ENCODE results near the gene INS.

INS gene

DNA sequence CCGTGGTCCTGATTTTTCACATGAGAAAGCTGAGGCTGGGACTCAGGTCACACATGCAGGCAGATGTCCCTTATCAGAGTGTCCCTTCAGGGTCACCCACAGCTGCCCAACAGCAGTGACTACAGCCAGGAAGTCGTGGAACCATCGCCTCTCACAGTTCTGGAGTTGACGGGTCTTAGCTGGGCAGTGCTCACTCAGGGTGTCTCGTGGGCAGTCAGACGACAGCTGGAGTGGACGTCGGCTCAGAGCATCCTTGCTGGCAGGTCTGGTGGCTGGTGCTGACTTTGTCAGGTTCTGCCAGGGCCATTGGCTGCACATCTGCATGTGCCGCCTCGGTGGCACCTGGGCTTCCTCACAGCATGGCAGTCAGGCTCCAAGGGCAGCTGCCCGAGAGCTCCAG lies 46.2 kb upstream of the INS start:
- TF ChIP-seq, protein P1, sequence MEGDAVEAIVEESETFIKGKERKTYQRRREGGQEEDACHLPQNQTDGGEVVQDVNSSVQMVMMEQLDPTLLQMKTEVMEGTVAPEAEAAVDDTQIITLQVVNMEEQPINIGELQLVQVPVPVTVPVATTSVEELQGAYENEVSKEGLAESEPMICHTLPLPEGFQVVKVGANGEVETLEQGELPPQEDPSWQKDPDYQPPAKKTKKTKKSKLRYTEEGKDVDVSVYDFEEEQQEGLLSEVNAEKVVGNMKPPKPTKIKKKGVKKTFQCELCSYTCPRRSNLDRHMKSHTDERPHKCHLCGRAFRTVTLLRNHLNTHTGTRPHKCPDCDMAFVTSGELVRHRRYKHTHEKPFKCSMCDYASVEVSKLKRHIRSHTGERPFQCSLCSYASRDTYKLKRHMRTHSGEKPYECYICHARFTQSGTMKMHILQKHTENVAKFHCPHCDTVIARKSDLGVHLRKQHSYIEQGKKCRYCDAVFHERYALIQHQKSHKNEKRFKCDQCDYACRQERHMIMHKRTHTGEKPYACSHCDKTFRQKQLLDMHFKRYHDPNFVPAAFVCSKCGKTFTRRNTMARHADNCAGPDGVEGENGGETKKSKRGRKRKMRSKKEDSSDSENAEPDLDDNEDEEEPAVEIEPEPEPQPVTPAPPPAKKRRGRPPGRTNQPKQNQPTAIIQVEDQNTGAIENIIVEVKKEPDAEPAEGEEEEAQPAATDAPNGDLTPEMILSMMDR (conservative IDR thresholded peaks at IDR 0.05; ENCODE audit: low read depth, low read length): no peak
- DNase-seq (ENCODE audit: low read depth): no peak
- H3K4me3 ChIP-seq (ENCODE audit: low read length): no peak overlapping the region

DNA sequence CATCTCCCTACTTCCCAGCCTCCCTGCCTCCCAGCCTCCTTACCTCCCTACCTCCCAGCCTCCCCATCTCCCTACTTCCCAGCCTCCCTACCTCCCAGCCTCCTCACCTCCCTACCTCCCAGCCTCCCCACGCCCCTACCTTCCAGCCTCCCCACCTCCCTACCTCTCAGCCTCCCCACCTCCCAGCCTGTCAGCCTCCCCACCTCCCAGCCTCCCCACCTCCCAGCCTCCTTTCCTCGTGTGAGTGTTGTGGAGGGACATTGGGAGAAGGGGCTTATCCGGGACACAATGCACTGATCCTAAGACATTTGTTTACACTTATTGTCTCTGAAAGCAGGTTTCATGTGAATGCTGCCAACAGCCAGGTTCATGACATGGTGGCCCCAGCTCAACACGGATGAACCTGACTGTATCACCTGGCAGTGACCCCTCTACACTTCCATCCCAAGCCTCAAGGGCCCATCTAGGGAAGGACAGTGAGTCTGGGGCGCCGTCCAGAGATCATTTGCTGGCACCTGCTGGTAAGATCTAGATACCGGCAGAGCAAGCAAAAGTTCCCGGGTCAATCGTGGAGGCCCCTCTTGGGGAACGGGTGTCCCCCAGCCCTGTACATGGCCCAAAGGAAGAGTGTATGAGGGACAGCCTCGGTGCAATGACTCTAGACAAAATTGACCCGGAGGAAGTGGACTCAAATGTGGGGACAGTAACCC lies 45.1 kb upstream of the INS start:
- DNase-seq (ENCODE audit: low read depth): no peak
- no peak overlapping the region for H3K4me3 ChIP-seq (ENCODE audit: low read length)
- TF ChIP-seq, protein P1 (conservative IDR thresholded peaks at IDR 0.05; ENCODE audit: low read depth, low read length): no peak

DNA sequence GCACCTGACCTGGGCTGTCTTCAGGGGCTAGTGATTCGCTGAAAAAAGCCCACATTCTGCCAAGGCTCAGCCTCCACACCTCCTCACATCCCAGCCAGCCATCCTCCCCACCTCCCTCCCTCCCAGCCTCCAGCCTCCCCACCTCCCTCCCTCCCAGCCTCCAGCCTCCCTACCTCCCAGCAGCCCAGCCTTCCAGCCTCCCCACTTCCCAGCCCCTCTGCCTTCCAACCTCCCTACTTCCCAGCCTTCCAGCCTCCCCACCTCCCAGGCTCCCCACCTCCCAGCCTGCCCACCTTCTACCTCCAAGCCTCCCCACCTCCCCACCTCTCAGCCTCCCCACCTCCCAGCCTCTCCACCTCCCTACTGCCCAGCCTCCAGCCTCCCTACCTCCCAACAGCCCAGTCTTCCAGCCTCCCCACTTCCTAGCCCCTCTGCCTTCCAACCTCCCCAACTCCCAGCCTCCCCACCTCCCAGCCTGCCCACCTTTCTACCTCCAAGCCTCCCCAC lies 44.3 kb upstream of the INS start:
- DNase-seq (ENCODE audit: low read depth): no peak
- no peak overlapping the region for H3K4me3 ChIP-seq (ENCODE audit: low read length)
- TF ChIP-seq, protein P1 (conservative IDR thresholded peaks at IDR 0.05; ENCODE audit: low read depth, low read length): no peak

DNA sequence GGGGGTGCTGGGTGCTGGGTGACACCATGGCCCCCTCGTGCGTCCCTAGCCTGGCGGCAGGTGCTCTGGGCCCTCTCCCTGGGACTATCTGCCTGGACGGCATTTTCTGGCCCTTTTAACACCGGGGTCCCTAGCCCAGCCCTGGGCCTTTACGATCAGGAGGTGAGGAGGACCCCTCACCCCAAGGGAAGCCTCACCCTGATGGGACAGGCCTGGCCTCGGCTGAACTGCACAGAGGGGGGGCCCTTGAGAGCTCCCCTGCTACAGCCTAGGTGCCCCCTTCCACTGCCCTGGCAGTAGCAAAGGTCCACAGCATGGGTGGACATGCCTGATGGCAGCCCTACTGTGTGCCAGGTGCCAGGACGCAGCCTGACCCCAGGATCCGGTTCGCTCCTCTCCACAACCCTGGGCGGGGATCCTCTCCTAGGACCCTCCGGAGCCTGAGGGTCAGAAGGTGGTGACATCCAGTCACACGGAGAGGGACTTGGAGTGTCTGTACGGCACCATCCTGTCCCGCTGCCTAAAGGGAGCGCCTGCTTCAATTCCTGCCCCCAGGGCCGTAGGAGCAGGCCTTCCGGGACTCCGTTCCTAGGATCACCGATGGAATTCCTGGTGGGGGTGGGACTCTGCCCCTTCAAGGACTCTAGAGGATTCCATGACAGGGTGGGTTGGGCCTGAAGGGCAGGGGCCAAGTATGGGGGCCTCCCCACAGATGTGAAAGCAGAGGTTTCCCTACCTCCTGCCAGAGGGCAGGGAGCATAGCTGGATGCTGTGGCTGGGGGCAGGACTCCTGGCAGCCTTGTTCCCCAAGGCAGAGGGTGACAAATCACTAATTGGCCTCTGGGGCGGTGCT lies 43.6 kb upstream of the INS start:
- no peak for DNase-seq (ENCODE audit: low read depth)
- TF ChIP-seq, protein P1 (conservative IDR thresholded peaks at IDR 0.05; ENCODE audit: low read depth, low read length): no peak

DNA sequence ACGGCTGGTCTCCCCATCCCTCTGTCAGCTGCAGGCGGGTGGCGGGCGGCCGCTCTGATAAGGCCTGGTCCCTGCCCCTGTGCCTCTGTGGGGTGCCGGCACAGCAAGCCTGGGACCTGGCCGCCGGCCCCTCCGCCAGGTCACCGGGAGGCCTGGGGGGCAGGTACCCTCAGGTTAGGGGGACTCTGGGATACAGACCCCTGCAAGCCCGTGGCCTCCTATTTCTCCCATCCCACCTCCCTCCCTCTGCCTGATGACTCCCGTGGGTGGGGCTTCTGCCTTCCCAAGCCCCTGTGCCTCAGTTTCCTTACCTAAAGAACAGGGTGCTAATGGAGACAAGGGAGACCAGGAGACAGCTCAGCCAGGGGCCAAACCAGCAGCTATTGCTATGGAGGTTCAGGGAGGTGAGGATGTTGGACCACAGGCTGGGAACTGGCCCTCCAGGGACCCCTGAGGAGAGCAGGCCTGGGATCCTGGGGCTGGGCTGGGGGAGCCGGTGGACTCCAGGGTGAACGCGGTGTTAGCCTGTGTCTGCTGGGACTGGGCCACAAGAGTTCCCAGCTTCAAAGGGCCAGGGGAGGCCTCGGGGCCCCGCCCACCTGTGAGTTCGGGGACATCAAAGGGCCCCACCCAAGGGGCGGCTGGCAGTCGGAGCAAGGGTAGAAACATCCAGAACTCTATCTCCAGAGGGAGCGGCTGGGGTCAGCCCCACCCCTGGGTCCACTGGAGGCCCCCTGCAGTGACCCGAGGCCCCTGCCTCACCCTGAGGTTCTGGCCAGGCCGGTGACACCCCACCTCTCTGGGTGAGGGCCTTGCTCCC lies 42.6 kb upstream of the INS start:
- TF ChIP-seq, protein P1 (conservative IDR thresholded peaks at IDR 0.05; ENCODE audit: low read depth, low read length): no peak
- no peak for DNase-seq (ENCODE audit: low read depth)
- H3K4me3 ChIP-seq (ENCODE audit: low read length): no peak overlapping the region

More for the DNA sequence above, 43.6 kb upstream of the INS start:
- H3K4me3 ChIP-seq (ENCODE audit: low read length): no peak overlapping the region

DNA sequence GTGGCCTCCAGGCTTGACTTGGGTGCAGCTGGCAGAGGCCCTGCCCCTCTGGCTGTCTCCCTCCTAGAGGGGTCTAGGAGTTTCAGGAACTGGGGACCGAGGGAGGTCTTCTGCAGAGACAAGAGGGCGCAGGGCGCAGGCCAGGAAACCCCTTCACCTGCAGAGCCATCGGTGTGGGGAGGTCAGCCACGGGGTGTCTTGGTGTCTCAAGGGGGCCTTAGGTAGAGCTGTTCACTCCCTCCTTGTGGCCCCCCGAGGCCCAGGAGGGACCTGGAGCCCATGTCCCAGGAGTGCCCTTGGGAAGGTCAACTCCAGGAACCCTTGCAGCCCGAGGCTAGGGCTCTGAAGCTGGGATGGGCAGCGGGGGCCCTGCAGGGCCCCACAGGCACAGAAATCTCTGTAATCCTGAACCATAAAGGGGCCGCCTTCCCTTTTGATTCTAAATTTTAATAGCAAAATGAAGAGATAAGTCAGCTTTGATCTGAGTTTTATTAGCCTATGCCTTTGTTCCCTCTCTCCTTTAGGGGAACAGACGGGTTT lies 42.0 kb upstream of the INS start:
- H3K4me3 ChIP-seq (ENCODE audit: low read length): no peak overlapping the region
- TF ChIP-seq, protein P1 (conservative IDR thresholded peaks at IDR 0.05; ENCODE audit: low read depth, low read length): no peak
- no peak for DNase-seq (ENCODE audit: low read depth)
